SU-DHL-6 (cell line): ENCODE results near the gene GJA10.

Experiments
- EZH2phosphoT487 ChIP-seq: fragments of 200-600 bp; sonication (generic), shearing (Covaris generic); conservative IDR thresholded peaks from 2 replicates; pipeline ENCODE4 v1.6.1; 2018; ENCODE audit warnings: mild to moderate bottlenecking, antibody characterized with exemption, low read length, moderate library complexity, mixed read lengths
- TF ChIP-seq, protein P1 (sequence below): fragments of 200-600 bp; sonication (generic); IDR thresholded peaks from one replicate; pipeline ENCODE4 v1.5.1; 2017; ENCODE audit warnings: antibody characterized with exemption, mild to moderate bottlenecking, low read length, moderate library complexity; ENCODE audit not compliant: insufficient read depth, poor library complexity, severe bottlenecking

DNA sequence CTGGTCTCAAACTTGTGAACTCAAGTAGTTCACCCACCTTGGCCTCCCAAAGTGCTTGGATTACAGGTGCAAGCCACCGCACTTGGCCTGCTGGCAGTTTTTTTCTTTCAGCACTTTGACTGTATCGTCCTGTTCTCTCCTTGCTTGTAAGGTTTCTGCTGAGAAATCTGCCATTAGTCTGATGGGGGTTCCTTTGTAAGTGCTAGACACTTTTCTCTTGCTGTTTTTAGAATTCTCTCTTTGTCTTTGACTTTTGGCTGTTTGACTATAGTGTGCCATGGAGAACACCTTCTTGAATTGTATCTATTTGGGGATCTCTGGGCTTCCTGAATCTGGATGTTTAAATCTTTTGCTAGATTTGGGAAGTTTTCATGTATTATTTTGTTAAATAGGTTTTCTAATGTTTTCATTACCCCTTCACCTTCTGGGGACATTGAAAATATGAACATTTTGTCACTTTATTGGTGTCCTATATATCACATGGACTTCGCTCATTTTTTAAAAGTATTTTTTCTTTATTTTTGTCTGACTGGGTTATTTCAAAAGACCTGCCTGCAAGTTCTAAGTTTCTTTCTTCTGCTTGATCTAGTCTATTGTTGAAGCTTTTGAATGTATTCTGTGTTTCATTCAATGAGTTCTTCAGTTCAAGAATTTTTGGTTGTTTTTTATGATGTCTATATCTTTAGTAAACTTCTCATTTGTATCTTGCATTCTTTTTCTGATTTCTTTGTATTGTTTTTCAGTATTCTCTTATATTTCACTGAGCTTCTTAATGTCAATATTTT, 22.1 kb downstream of the GJA10 start:
- TF ChIP-seq, protein P1, sequence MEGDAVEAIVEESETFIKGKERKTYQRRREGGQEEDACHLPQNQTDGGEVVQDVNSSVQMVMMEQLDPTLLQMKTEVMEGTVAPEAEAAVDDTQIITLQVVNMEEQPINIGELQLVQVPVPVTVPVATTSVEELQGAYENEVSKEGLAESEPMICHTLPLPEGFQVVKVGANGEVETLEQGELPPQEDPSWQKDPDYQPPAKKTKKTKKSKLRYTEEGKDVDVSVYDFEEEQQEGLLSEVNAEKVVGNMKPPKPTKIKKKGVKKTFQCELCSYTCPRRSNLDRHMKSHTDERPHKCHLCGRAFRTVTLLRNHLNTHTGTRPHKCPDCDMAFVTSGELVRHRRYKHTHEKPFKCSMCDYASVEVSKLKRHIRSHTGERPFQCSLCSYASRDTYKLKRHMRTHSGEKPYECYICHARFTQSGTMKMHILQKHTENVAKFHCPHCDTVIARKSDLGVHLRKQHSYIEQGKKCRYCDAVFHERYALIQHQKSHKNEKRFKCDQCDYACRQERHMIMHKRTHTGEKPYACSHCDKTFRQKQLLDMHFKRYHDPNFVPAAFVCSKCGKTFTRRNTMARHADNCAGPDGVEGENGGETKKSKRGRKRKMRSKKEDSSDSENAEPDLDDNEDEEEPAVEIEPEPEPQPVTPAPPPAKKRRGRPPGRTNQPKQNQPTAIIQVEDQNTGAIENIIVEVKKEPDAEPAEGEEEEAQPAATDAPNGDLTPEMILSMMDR: no peak
- no peak for TF ChIP-seq EZH2phosphoT487
